H4 (cell line): Measurements from ENCODE around the gene FSTL5. TPM values are rescaled to one million over a fixed set of nuclear protein-coding genes. Genes with fewer than 3 reads are reported as not detected.
"Not testable (repeated sequence)": the region's sequence is repeated elsewhere in the genome, so short reads cannot be mapped to it uniquely, and the experiment has no call there.

Experiments used
- DNase-seq: peaks from one replicate; pipeline ENCODE4 v3.0.0-alpha.2; 2015; ENCODE audit warnings: low spot score
- total RNA-seq: library from RNA; depleted of rRNA; stranded (reverse); fragments of >200 nt; shearing (Covaris generic); gene quantifications from 2 replicates; pipeline ENCODE4 v1.2.3, GENCODE V29; 2014

The FSTL5 gene
- total RNA-seq, 1 experiment from 2014 or later = 0.14 TPM

DNA sequence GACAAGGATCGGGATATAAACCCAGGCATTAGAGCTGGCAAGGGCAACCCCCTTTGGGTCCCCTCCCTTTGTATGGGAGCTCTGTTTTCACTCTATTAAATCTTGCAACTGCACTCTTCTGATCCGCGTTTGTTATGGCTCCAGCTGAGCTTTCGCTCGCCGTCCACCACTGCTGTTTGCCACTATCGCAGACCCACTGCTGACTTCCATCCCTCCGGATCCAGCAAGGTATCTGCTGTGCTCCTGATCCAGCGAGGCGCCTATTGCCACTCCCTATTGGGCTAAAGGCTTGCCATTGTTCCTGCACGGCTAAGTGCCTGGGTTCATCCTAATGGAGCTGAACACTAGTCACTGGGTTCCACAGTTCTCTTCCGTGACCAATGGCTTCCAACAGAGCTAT, 59.9 kb downstream of the FSTL5 start:
- not testable (repeated sequence) for DNase-seq

DNA sequence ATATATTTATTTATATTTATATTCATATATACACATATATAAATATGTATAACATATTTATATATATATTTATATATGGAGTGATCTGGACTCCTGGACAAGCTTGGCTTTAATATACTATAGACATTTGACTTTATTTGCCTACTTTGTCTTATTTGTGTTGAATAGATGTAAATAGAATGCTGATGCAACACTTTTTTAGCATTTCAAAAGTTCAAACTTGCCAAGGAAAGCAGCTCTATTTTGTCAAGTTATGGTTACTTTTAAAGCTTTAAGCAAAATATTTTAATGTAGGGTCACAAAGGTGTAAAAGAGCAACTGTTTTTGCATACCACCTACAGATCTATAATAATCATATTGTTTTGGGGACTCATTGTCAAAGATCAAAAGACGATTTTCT, 61.1 kb downstream of the FSTL5 start:
- DNase-seq = no peak

DNA sequence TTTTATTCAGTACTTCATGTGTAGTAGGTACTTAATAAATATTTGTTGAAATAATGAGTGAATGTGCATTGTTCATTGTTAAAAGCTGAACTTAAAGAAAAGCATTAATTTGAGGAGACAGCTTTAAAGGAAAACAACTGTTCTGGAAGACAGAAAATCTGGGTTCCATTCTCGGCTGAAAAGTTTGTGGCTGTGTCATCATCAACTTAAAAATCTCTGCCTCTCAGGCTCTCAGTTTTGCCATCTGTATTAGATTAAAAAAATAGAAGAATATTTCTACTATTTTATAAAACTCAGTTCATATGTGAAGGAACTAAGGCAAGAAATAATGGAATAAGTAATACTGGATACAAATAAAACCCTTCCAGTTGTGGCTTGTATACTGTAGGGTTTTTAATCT, 62.5 kb downstream of the FSTL5 start:
- no peak for DNase-seq

DNA sequence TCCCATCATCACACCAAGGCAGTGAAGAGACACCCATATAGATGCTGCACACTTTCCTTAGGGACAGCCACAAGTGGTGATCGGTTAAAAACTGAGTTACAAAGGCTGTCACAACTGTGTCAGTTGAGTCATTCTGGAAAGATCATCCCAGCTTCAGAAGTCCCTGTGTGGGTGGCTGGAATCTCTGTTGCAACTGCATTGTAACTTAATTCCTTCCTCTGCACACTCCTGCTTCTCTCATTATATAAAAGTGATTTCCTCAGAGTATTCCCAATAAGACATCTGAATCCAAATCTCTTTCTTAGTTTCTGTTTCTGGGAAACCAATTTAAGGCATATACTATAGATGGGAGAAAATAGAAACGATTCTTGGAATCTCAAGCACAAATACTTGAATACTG, 88.1 kb downstream of the FSTL5 start:
- DNase-seq = no peak

DNA sequence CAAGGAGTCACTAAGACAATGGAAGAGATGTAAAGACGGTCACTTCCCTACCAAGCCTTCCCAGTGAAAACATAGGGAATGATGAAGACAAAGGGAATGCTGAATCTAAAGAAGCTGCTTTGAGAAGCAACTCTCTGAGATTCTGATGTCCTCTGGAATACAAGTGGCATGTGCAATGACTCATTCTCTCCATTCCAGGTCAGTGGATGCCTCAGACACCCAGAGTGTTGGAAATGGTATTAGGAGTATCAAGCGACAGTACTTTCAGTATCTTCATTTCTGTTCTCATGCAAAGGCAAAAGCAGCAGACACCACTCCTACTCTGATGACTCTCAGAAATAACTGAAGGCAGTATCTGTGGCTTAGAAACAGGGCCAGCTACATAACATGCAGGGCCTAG, 102.6 kb downstream of the FSTL5 start:
- DNase-seq = peak; percentile 5

DNA sequence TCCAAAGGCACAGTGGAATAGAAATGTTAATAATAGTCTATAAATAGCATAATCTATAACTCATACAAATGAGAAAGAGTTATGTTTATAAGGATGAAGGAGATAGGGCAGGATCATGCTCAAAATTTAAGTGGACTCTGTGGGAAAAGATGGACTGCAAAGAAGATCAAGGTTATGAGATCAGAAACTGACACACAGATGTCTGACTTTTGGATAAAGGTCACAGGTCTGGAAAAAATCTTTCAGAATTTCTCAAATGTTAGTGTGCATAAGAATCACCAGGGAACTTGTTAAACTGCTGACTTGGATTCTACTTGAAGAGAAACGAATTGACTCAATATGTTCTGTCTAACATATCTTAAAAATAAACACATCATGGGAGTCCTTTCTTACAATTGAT, 104.1 kb downstream of the FSTL5 start:
- no peak for DNase-seq

DNA sequence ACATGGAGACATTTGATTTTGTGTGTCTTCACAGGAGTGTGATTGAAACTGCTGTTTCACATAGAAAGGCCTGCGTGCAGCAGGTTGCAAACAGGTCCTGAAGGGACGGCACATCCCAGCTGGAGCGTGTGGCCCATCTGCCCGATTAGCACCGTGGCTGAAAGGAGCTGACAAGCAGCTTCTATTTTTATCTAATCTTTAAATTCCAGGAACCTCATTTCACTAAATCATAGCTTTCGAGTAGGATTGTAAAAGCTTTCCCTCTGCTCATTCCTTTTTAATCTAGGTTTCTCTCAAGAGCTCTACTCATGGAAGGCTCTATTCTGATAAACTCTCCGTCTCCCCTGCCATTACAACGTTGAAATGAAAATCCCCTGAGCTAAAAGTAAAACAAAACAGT, 106.8 kb downstream of the FSTL5 start:
- DNase-seq = no peak

DNA sequence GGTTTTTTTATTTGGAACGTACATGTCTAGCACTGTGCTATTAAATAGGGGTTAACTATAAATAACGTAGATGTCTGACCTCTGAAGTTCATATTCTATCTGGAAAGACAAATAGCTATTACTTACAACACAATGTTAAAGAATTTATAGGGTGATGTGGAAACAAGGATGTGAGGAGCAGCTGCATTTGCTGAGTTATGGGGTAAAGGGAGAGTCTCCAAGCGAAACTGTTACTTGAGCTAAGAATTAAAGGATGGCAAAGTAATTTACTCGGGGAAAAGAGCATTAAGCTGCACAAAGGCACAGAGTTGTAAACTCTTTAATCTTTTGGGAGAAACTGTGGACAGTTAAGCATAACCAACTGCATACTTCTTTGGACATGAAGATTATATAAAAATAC, 117.7 kb downstream of the FSTL5 start:
- DNase-seq = no peak

DNA sequence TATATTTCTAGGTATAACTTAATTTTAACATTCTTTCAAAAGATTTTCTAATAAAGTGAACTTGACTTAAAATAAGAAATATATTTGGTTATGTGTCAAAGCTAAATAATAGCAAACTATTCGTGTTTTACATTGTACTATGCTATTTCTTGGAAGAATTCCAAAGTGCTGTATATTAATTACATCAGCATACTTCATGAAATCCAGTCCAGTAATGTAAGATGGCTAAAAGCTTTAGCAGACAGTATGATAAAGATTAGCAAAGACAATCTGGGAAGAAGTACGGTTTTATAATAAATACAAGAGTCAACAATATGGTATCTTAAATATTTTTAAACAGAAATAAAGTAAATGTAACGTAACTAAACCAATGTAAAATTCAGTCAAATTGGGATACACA, 125.7 kb downstream of the FSTL5 start:
- DNase-seq = no peak

DNA sequence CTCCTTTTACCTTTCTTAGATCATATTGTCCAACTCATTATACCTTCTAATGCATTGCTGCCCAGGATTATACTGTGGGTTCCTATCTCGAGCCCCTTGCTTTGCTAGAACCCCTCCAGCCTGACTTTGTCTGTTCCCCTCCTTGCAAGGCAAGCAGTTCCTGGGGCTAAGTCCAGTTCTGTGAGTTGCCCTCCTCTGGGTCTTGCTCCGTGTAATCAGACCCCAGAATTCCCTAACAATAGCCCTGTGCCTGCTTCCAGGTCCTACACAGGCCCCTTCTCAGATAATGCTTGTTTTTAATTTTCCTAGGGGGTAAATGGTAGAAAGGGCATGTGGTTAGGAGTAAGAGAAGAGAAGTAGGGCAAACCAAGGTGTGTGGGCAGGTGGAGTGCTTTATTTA, 145.9 kb downstream of the FSTL5 start:
- no peak for DNase-seq

DNA sequence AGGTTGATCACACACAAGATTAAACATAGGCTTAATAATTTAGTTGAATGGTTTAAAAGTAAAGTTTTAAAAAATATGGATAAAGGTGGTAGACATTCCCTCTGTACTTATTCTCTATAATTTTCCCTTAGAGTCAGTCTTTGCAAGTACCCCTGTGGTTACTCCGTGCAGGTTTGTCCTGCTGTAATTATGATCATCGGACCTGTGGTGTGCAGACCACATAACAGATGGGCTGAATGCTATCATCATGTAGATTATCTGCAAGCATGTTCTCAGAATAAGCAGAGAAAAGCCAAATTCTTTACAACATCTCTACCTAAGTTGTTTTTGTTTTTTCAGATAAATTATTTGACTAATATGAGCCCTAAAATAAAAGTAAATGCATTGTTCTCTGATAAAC, 146.8 kb downstream of the FSTL5 start:
- DNase-seq = no peak

DNA sequence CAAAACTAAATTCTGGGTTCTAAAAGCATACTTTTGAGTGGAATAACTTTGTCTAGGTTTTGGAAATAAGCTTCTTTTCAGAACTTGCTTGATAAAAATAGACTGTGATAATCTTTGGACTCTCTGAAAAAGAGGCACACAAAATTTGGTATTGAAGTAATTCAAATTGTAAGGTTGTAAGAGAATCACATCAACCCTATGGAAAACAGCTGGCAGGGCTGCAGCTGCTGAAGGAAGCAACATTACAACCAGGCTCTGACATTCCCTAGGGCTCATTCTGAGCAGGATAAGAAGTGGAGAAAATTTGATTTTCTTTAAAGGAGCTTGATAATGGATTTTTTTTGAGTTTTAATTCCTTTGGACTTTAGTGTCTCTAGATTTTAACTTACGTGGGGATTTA, 147.6 kb downstream of the FSTL5 start:
- DNase-seq = no peak

DNA sequence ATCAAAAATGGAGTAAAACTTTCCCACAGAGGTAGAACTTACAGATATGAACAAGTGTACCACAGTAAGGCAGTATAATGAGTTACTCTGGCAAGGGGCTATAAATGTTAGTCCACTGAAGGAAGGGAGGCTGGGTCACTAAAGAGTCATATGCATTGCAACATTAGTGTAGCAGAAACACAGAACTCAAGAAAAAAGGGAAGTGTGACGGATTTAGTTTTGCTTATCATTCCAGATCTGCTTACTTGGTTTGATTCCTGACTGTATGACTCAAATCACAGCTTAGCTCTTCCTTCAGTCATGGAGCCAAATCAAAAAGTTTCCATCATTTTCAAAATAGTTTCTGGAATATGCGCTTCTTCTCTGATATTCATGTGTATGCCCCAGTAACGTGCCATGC, 148.7 kb downstream of the FSTL5 start:
- no peak for DNase-seq

DNA sequence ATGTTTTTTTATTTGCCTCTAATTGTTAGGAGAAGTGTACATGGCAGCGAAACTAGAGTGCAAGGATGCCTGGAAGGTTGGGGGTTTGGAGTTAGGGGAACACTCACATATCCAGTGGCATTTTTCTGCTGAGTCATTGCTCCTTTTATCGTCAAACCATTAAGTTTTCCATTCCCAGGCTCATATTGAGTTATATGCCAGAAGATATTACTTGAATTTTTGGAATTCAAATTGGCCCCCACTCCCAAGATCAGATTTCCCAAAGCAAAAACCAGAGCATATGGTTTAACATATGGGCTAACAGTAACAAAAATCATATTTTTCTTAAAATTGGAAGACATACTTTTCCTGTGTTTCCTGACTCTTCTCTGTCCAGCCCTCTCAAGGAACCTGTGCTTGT, 152.7 kb downstream of the FSTL5 start:
- peak; percentile 40 for DNase-seq

DNA sequence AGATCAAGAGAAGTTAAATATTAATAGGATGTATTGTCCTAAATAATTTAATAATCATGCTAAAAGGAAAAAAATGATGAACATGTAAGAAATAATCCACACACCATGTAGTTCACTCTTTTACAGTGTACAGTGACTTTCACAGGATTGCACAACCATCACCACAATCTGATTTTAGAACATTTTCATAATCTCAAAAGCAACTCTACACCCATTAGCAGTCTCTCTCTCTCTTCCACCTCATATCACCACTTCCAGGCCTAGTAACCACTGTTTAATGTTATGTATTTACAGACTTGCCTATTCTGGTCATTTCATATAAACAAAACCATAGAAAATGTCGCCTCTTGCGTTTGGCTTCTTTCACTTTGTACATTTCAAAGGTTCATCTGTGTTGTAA, 153.4 kb downstream of the FSTL5 start:
- DNase-seq = peak; percentile 27

DNA sequence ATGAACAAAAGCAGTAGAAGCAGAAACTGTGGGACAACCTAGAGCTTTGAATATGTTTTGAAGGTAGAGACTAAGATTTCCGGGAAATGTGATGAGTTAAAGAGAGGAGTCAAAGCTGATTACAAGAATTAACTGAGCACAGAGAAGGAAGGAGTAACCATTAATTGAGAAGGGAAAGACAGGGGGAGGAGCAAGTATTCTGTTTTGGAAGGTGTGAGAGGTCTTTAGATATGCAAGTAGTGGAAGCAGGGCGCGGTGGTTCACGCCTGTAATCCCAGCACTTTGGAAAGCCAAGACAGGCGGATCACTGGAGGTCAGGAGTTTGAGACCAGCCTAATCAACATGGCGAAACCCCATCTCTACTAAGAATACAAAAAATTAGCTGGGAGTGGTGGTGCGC, 171.5 kb downstream of the FSTL5 start:
- no peak for DNase-seq

DNA sequence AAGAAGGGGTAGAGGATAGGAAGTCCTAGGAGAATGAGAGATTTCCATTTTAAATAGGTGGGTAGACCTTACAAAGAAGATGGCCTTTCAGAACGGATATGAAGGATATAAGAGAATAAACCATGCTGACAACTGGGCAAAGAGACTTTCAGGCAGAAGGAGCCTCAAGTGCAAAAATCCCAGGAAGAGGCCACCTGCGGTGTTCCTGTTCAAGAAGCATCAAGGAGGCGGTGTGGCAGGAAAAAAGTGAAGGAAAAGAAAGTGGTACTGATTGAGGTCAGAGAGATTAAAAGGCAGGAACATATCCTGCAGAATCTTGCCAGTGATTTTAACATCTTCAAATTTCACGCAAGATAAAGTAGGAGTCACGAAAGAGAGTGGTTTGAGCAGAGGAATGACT, 172.0 kb downstream of the FSTL5 start:
- DNase-seq = no peak

DNA sequence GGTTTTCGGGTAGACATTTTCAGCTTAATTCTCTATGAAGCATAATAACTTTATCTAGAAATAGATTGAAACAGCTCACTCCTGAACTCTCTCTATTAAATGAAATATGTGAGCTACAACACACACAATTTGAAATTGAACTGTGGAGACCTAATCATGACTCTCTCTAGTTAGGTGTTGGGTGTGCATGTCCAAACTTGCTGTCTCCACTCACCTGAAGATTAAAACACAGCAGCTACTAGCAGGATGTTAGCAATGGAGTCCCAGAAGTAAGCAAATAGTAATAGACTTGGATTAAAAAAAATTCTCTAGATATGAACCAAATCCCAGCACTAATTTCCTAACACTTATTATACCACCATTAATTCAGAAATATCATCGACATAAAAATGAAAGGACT, 173.1 kb downstream of the FSTL5 start:
- no peak for DNase-seq

DNA sequence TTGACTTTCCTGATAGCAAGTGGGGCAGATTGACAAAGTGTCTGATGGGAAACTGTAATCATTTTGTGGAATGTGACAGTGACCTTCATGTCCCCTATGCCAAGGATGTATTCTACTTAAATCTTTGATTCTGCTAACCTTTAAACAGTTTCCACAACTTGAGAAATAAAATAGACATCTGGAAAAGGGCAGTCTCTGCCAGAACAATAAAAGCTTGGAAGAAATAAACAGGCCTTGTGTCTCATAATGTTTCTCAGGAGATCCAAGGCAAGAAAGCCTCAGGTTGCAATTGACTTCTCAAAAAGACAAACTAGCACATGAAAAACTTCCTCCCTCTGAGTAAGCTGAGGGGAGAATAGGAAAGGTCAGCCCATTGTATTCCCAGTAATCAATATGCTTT, 174.9 kb downstream of the FSTL5 start:
- DNase-seq = no peak

DNA sequence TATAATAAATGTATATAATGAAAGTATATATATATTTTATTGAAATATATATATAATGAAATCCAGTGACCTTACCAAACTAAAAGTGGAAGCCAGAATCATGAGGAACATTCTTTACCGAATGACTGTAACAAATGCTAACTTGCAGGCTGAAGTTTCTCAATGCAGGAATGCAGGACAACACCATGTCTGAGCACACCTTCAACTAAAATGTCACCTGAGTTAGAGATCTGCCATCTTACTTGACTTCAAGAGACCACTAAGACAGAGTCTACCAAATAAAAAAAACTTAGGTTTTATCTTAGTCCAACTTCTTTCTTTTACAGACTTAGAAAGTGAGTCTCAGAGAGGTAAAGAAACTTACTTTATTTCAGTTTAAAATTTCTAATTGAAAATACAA, 176.2 kb downstream of the FSTL5 start:
- no peak for DNase-seq

DNA sequence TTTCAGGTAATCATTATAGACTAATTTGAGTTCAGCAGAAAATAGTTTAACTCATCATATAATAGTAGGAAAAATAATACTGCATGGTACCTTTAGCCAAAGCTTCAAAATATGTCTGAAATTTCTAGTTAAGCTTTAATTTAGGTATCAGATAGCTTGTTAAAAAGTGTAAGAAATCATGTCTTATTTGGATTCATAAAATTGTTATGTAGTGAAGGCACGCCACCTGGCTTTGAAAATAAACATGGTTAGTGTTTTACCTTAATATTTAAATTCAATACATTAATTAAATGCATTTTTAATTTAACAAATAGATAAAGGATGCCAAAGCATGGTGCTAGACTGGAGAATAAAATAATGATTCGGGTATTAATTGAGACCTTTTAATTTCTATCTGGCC, 211.4 kb downstream of the FSTL5 start:
- DNase-seq = no peak

DNA sequence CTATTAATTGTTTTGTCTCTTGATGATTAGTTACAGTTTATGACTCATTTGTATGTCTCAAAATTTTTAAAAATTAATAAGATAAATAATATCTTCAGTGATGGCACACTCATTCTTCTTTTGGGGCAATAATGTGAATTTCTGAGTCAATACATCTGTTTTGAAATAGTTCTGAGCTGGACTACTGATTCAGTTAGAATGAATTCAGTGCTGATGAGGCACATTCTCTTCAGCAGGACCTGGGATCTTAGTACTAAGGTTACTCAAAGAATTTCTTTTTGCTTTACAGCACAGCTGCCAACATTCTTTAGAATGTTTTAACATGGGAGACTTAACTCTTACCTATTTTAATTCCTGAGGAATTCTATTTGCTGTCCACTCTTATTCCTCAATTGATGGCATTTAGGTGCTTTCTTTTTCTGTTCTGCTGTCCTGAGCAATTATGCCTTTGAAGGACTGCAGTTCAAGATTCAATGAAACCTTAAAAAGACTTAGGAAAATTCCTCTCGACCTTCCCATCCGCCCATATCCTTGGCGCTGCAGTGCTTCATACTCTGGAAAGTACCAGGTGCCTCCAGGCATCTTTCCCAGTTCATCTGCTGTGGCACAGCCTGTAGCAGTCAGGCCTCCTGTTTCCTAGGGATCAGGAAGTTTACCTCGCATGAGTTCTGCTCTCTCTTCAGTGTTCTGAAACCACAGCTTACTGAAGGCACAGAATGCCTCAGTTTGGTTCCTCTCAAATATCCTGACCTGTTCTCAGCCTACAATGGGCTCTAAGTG, 213.7 kb downstream of the FSTL5 start:
- DNase-seq = no peak

DNA sequence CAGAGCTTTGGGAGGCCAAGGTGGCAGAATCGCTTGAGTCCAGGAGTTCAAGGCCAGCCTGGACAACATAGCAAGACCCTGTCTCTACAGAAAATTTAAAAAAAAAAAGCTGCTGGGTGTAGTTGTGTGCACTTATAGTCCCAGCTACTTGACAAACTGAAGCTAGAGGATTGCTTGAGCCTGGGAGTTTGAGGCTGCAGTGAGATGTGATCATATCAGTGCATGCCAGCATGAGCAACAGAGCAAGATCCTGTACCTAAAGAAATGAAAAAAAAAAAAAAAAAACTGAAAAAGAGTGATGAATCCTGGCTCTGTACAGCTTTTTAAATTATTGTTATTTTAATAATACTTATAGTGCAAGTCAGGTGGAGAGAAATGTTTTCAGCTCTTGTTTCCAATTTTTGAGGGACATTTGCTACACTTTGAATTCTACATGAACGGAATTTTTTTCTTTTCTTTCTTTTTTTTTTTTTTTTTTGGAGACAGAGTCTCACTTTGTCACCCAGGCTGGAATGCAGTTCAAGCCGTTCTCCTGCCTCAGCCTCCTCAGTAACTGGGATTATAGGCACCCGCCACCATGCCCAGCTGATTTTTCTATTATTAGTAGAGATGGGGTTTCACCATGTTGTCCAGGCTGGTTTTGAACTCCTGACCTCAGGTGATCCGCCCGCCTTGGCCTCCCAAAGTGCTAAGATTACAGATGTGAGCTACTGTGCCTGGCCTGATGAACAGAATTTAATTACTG, 215.6 kb downstream of the FSTL5 start:
- no peak for DNase-seq

DNA sequence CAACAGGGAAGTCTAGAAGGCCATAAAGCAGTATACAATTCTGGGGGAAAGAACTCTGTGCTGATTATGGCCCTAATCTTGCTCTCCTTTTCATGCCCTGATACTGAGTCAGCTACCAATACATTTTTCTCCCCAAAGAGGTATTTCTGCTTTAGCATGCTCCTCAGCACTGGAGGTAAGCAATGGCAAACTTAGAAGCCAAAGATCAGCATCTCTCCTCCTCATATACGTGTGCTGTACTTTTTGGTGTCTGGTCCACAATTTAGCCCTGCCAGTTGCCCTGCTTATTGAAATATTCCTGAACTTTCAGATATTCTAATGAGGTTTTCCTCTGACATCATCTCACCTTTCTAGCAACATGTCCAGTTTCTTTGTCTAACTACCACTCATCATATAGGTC, 226.2 kb downstream of the FSTL5 start:
- DNase-seq = no peak
